ENCODE results near the gene TOM1L2.

- TF ChIP-seq TAF1 (IDR thresholded peaks at IDR 0.05; ENCODE audit: low read depth) (no peak), YY1 (IDR thresholded peaks at IDR 0.05; ENCODE audit: low read depth) (no peak)
Observed at GRCh38 chr17:17818088-17818526, 154.1 kb downstream of the TOM1L2 start.

Data from Ishikawa (cell line).